OCI-LY3 (cell line): ENCODE results near the gene BUD13.

Source experiments
- CTCF ChIP-seq: fragments of 200-600, 300-600 bp; sonication (generic); IDR thresholded peaks from 2 replicates; pipeline ENCODE4 v1.5.1; 2014; ENCODE audit warnings: antibody characterized with exemption, low read length, low read depth
- EZH2phosphoT487 ChIP-seq: fragments of 200-600 bp; shearing (Covaris generic); IDR thresholded peaks from 2 replicates; pipeline ENCODE4 v1.6.1; 2018; ENCODE audit warnings: antibody characterized with exemption, mixed run types, low read depth

DNA sequence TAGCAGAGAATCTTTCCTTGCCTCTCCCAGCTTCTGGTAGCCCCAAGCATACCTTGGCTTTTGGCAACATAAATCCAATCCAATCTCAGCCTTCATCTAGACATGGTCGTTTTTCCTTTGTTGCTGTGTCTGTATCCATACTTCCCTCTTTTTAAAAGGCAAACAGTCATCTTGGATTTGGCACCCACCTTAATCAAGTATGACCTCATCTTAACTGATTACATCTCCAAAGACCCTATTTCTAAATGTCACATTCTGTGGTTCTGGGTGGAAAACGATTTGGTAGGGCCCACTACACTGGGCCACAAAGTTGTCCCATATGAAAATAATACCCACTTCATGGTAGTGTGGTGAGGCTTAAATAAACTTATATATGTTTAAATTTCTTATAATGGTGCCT lies 852 bp downstream of the BUD13 start:
- no peak for TF ChIP-seq CTCF
- TF ChIP-seq EZH2phosphoT487, result no peak
